K562 (cell line): ENCODE measurements around the gene OR51V1. TPM values are rescaled to one million over a fixed set of nuclear protein-coding genes. Genes with fewer than 3 reads are reported as not detected.
A peak's percentile ranks its signal among the peaks of the same experiment; 100 is the strongest.

ENCODE experiments used
- ATAC-seq: fragments of 200-7000 bp; cut with Tn5 transposase; 3 replicates; pipeline ENCODE4 v1.9.1; 2020; ENCODE audit warnings: moderate library complexity
- BruUV-seq: library from RNA; stranded (reverse); fragments of 400-500 nt; replicated peaks from 2 replicates; lab custom pipeline; 2021; lab: Mats Ljungman, UMichigan
- CTCF ChIA-PET: fragments of 300-600 bp; formaldehyde crosslinking; extraction: SDS; loops from one replicate; lab custom pipeline; 2021; ENCODE audit warnings: low intra/inter-chr PET ratio; lab: Yijun Ruan, JAX
- POLR2A ChIA-PET: fragments of 300-600, 350-650 bp; sonication (Branson Sonifier 250); formaldehyde crosslinking; extraction: SDS; loops from one replicate; lab custom pipeline; 2021; ENCODE audit warnings: antibody characterized with exemption, inconsistent platforms; lab: Yijun Ruan, JAX
- DNase-seq, 4 experiments: peaks; one replicate each; pipeline versions ENCODE4 v3.0.0 to v3.0.0-alpha.2; 2011 to 2018; ENCODE audit warnings: low spot score in 3 of 4, mixed read lengths in 3 of 4; ENCODE audit errors: extremely low read depth in 1 of 4
- FAIRE-seq: peaks from 2 replicates; lab custom pipeline; 2011; peaks lifted over from hg19 to GRCh38; lab: Jason Lieb, UNC
- H2AFZ ChIP-seq: 2 replicates; pipeline ENCODE4 v1.6.0; 2011; ENCODE audit warnings: low read depth, low read length, control low read depth, inconsistent platforms
- H3K27ac ChIP-seq: fragments of 200-600 bp; 3 replicates; pipeline ENCODE4 v1.8.0; 2011; ENCODE audit warnings: low read depth, mild to moderate bottlenecking, control low read depth, inconsistent platforms, low read length, moderate library complexity, mixed read lengths; ENCODE audit errors: extremely low read depth
- H3K27me3 ChIP-seq, 2 experiments: fragments of 300-600 bp in 1 of 2; 2 replicates in 1 of 2; 3 replicates in 1 of 2; pipeline versions ENCODE4 v1.6.0 to v1.8.0; 2011; ENCODE audit warnings: inconsistent platforms in 2 of 2, low read length in 2 of 2, mild to moderate bottlenecking in 1 of 2, mixed read lengths in 1 of 2, moderate library complexity in 1 of 2; ENCODE audit not compliant: control insufficient read depth in 2 of 2, insufficient read depth in 2 of 2
- H3K36me3 ChIP-seq: fragments of 300-600 bp; 3 replicates; pipeline ENCODE4 v1.8.0; 2011; ENCODE audit warnings: mild to moderate bottlenecking, low read length, inconsistent platforms; ENCODE audit not compliant: control insufficient read depth, insufficient read depth
- H3K4me1 ChIP-seq, 2 experiments: fragments of 200-600 bp in 1 of 2; replicated peaks in 1 of 2; 2 replicates in 1 of 2; 3 replicates in 1 of 2; pipeline versions ENCODE4 v1.5.1 to v1.8.0; 2011; ENCODE audit warnings: inconsistent platforms in 2 of 2, low read length in 2 of 2, mild to moderate bottlenecking in 1 of 2, mixed read lengths in 1 of 2, moderate library complexity in 1 of 2; ENCODE audit not compliant: control insufficient read depth in 2 of 2, insufficient read depth in 2 of 2
- H3K4me2 ChIP-seq: 2 replicates; pipeline ENCODE4 v1.6.1; 2011; ENCODE audit warnings: low read length, control low read depth, inconsistent platforms, mixed read lengths; ENCODE audit not compliant: insufficient read depth
- H3K4me3 ChIP-seq: fragments of 200-600 bp; sonication (generic), shearing (Covaris generic); 2 replicates; pipeline ENCODE4 v1.5.1; 2016; ENCODE audit warnings: control low read depth, inconsistent platforms
- H3K79me2 ChIP-seq: fragments of 200-600 bp; 3 replicates; pipeline ENCODE4 v1.8.0; 2011; ENCODE audit warnings: low read length, inconsistent platforms; ENCODE audit not compliant: control insufficient read depth, insufficient read depth
- H3K9ac ChIP-seq, 2 experiments: 2 replicates each; pipeline versions ENCODE4 v1.6.0 to v1.6.1; 2011; ENCODE audit warnings: low read depth in 2 of 2, low read length in 2 of 2, control low read depth in 1 of 2, inconsistent platforms in 1 of 2, mild to moderate bottlenecking in 1 of 2, mixed read lengths in 1 of 2; ENCODE audit not compliant: insufficient read depth in 1 of 2
- H3K9me1 ChIP-seq: one replicate; pipeline ENCODE4 v1.6.0; 2011; ENCODE audit warnings: inconsistent platforms, mild to moderate bottlenecking, low read length, moderate library complexity; ENCODE audit not compliant: control insufficient read depth, insufficient read depth
- H3K9me3 ChIP-seq: replicated peaks from 2 replicates; pipeline ENCODE4 v1.5.1; 2011; ENCODE audit warnings: low read depth, low read length, inconsistent platforms; ENCODE audit not compliant: control insufficient read depth, insufficient read depth
- H4K20me1 ChIP-seq: replicated peaks from 2 replicates; pipeline ENCODE4 v1.6.1; 2011; ENCODE audit warnings: low read length, inconsistent platforms, mixed read lengths; ENCODE audit not compliant: control insufficient read depth, insufficient read depth
- ARID2 ChIP-seq: fragments of 450-650 bp; IDR thresholded peaks from 2 replicates; pipeline ENCODE4 v1.6.1; 2017; ENCODE audit warnings: antibody characterized with exemption, mild to moderate bottlenecking
- CBX5 ChIP-seq: IDR thresholded peaks from 2 replicates; pipeline ENCODE4 v1.6.1; 2014; ENCODE audit warnings: low read depth, borderline replicate concordance
- MAFK ChIP-seq: IDR thresholded peaks from 2 replicates; pipeline ENCODE4 v1.6.1; 2011; ENCODE audit warnings: low read length, improper control_type of control experiment
- PHB2 ChIP-seq: fragments of 450-650 bp; IDR thresholded peaks from 2 replicates; pipeline ENCODE4 v1.6.1; 2017; ENCODE audit warnings: low read depth
- RBFOX2 ChIP-seq: fragments of 200-400 bp; formaldehyde crosslinking; IDR thresholded peaks from 2 replicates; pipeline ENCODE4 v1.6.1; 2017; ENCODE audit warnings: low read depth, mild to moderate bottlenecking, low read length, moderate library complexity
- ZBTB1 ChIP-seq: sonication (generic); formaldehyde crosslinking; IDR thresholded peaks from 2 replicates; pipeline ENCODE4 v1.8.1; 2023; ENCODE audit warnings: missing genetic modification reagents, low read depth, mild to moderate bottlenecking, borderline replicate concordance
- ZEB2 ChIP-seq: fragments of 450-650 bp; IDR thresholded peaks from 2 replicates; pipeline ENCODE4 v1.6.1; 2016
- ZNF184 ChIP-seq: sonication (generic); formaldehyde crosslinking; IDR thresholded peaks from 2 replicates; pipeline ENCODE4 v1.5.0; 2020; ENCODE audit warnings: missing genetic modification reagents
- ZNF444 ChIP-seq: fragments of 250-450 bp; sonication (Bioruptor Pico); IDR thresholded peaks from 2 replicates; pipeline ENCODE4 v1.4.0; 2020; ENCODE audit warnings: mild to moderate bottlenecking, moderate library complexity
- WGBS: fragments of 100-300 bp; shearing (Covaris generic); methylation state at CpG from one replicate; pipeline ENCODE4 v1.1.6; 2016; ENCODE audit warnings: low coverage, mixed read lengths; ENCODE audit not compliant: insufficient coverage; ENCODE audit errors: missing lambda C conversion rate; 5-methylcytosine and 5-hydroxymethylcytosine counted together
- in situ Hi-C: fragments of 300-500 bp; cut with MboI; formaldehyde crosslinking; loops from 4 replicates; pipeline ENCODE4 v1.15.0; 2018; ENCODE audit warnings: inconsistent platforms, mixed read lengths
- intact Hi-C: fragments of 100-400 bp; cut with micrococcal nuclease; formaldehyde crosslinking; loops from 2 replicates; pipeline ENCODE4 v1.14.2; 2022
- polyA plus RNA-seq, 8 experiments: library from polyadenylated mRNA; depleted of rRNA in 4 of 8; stranded (reverse) in 5 of 8; unstranded in 3 of 8; fragments of >200 nt; fragmentation: Nextera tagmentation in 2 of 8; fragmentation: Illumina TruSeq in 1 of 8; extraction: Ambion mirVana in 2 of 8; extraction: Trizol in 1 of 8; gene quantifications; 2 replicates each; pipeline versions ENCODE4 v1.2.1 to v1.2.3, GENCODE V29; 2011 to 2014; ENCODE audit warnings: inconsistent platforms in 1 of 8, missing spikeins in 1 of 8
- total RNA-seq, 7 experiments: library from RNA; depleted of rRNA in 6 of 7; stranded (reverse); fragments of >200 nt in 6 of 7; fragmentation: Illumina TruSeq in 2 of 7; extraction: Trizol in 2 of 7; gene quantifications; 2 replicates each; pipeline versions ENCODE4 v1.2.1 to v1.2.3, GENCODE V29; 2011 to 2021; ENCODE audit warnings: low replicate concordance in 1 of 7
- TF ChIP-seq, protein P1 (sequence below), 2 experiments: IDR thresholded peaks; 2 replicates each; pipeline ENCODE4 v1.6.1; 2011; ENCODE audit warnings: borderline replicate concordance in 1 of 2, control low read depth in 1 of 2, low read depth in 1 of 2, low read length in 1 of 2, mild to moderate bottlenecking in 1 of 2, mixed read lengths in 1 of 2, moderate library complexity in 1 of 2; ENCODE audit not compliant: insufficient read depth in 1 of 2, insufficient read length in 1 of 2, poor library complexity in 1 of 2, severe bottlenecking in 1 of 2; ENCODE audit errors: extremely low read depth in 1 of 2
- TF ChIP-seq, protein P2 (sequence below): fragments of 250-450 bp; sonication (Bioruptor Pico); IDR thresholded peaks from 2 replicates; pipeline ENCODE4 v1.9.0; 2021; ENCODE audit warnings: mild to moderate bottlenecking

OR51V1 gene
- total and polyA plus RNA-seq, 9 of the 15 experiments (the other 6 are each of a cell fraction or from before 2014, with no cell fraction given): not detected

DNA sequence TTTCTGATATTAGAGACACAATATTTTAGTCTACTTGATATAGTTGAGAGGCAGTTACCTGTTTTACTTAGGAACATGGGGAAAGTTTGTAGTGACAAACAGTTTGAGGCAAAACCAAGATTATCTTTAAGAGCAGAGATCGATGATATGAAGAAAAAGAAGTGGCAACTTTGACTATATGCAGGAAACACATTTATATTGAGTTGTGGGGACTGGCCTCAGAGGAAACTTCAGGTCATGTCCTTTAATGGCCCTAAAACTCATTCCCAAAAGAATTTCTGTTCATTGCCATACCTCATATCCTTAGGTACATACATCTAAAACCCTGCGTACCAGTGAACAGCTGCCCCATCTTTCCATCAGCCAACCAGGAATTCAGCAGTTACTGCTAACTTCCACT, 44.7 kb upstream of the OR51V1 start:
- no peaks in the 10 kb centered on the region for H3K9me1 ChIP-seq
- peak in 1 of 4 experiments; percentile 40 for DNase-seq
- CTCF ChIA-PET: no interaction called here
- peak overlapping the region; percentile 70; a peak in 3 of 4 replicates for H3K9ac ChIP-seq
- intact Hi-C loops (no loop called here), in situ Hi-C loops (no loop called here)
- no peaks in the 10 kb centered on the region for H3K9me3 ChIP-seq
- H3K4me2 ChIP-seq: peak overlapping the region; percentile 88
- no peak for ATAC-seq
- no TSS peak for BruUV-seq
- H3K4me3 ChIP-seq: peak overlapping the region; percentile 54
- H4K20me1 ChIP-seq: peaks cover 5% of the 10 kb centered on the region; the same call in 1 of the 2 replicates
- peaks cover 8 to 26% of the 10 kb centered on the region in 2 experiments for H3K4me1 ChIP-seq
- H3K27me3 ChIP-seq: no peaks in the 10 kb centered on the region
- 17% methylated on average over 2 of the region's 2 CpGs for WGBS
- no peak for FAIRE-seq
- H3K36me3 ChIP-seq: peaks cover 43% of the 10 kb centered on the region
- no peak overlapping the region for H2AFZ ChIP-seq
- peak overlapping the region; percentile 72 for H3K27ac ChIP-seq
- POLR2A ChIA-PET: interaction anchor here (0.9 to 1.0 kb wide), 2 partner anchors 9 to 24 kb away, joined by 3 read pairs; partner anchors contain the start of gene HBE1
- peaks cover 92% of the 10 kb centered on the region for H3K79me2 ChIP-seq
- TF ChIP-seq ZNF184 (CRISPR knock-in tag) (no peak), MAFK (no peak), CBX5 (no peak), ZEB2 (no peak), ARID2 (no peak), ZNF444 (CRISPR knock-in tag) (no peak), RBFOX2 (peak; percentile 51; the same call in 1 of the 2 replicates), ZBTB1 (CRISPR knock-in tag) (no peak), PHB2 (no peak)
- TF ChIP-seq, protein P1, sequence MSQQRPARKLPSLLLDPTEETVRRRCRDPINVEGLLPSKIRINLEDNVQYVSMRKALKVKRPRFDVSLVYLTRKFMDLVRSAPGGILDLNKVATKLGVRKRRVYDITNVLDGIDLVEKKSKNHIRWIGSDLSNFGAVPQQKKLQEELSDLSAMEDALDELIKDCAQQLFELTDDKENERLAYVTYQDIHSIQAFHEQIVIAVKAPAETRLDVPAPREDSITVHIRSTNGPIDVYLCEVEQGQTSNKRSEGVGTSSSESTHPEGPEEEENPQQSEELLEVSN (IDR thresholded peaks at IDR 0.05; ENCODE audit: borderline replicate concordance in 1 of 2, extremely low read depth in 1 of 2, insufficient read depth in 1 of 2, insufficient read length in 1 of 2, low read depth in 1 of 2, low read length in 1 of 2, poor library complexity in 1 of 2, severe bottlenecking in 1 of 2): no peak
- TF ChIP-seq, protein P2, sequence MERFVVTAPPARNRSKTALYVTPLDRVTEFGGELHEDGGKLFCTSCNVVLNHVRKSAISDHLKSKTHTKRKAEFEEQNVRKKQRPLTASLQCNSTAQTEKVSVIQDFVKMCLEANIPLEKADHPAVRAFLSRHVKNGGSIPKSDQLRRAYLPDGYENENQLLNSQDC (CRISPR knock-in tag): 0 out of 2 replicates have a peak, but pooled peaks have one; percentile 50
